Effector CD8-positive, alpha-beta T cell (primary cell): ENCODE data around the gene SOD2.
"Not testable (repeated sequence)": the region's sequence is repeated elsewhere in the genome, so short reads cannot be mapped to it uniquely, and the experiment has no call there.

Source experiments
- DNase-seq: peaks from one replicate; lab custom pipeline; 2025; lab: John Stamatoyannopoulos, UW

SOD2 gene

GRCh38 chr6:159693128-159693893, at the start of gene SOD2:
SOD2 (minus strand) TSS chr6:159693241; CDS start chr6:159693167, 74 bp downstream.
- DNase-seq = peak; percentile 78

GRCh38 chr6:159742165-159742564, 49.1 kb upstream of the SOD2 start:
- DNase-seq = no peak

- no peak for DNase-seq
Measured at GRCh38 chr6:159739341-159739740, 46.3 kb upstream of the SOD2 start.

GRCh38 chr6:159736908-159737307, 43.9 kb upstream of the SOD2 start:
- no peak for DNase-seq

GRCh38 chr6:159733395-159733794, 40.4 kb upstream of the SOD2 start:
- not testable (repeated sequence) for DNase-seq

- not testable (repeated sequence) for DNase-seq
Measured at GRCh38 chr6:159732550-159732949, 39.5 kb upstream of the SOD2 start.

GRCh38 chr6:159730332-159730676, 37.3 kb upstream of the SOD2 start:
- no peak for DNase-seq

GRCh38 chr6:159729598-159730331, 36.7 kb upstream of the SOD2 start:
- no peak for DNase-seq

- DNase-seq = no peak
Measured at GRCh38 chr6:159728531-159728964, 35.5 kb upstream of the SOD2 start.

- DNase-seq = no peak
Measured at GRCh38 chr6:159727717-159728445, 34.8 kb upstream of the SOD2 start.

DNA sequence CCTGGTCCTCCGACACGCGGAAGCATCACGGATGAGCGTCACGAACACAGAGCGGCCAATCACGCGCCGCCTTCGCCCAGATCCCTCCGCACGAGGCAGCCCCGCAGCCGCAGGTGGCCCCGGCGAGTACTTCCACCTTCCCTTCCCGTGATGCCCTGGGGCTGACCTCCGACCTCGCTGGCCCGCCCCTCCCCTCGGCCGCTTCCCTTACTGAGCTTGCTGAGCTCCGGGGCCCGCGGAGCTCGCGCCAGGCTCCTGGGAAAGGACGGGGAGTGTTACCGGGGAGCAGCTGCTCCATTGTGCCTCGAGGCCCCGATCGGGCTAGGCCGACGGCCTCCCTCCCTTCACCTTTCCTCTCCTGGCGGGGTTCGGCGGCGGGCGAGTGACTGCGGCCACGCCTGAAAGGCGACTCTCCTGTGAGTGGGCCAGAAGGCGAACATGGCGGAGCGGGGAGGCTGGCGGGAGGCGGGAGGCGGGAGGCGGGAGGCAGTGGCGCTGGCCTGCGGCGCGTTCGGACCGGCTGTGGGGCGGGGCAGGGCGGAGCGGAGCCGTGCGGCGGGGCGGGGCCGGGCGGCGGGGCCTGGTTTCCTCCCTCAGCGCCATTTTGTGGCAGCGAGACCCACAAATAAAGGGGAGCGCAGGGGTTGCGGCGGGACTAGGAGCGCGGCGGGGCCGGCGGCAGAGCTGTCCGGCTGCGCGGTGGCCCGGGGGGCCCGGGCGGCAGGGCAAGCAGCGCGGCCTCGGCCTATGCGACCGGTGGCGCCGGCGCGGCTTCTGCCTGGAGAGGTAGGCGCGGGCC, 34.1 kb upstream of the SOD2 start, which contains the start of gene WTAP:
TSS of gene WTAP (plus strand) at position 589 of the 799 bp plus-strand sequence. CDS start 8,760 bp downstream, outside the sequence.
- DNase-seq = peak; percentile 93

DNA sequence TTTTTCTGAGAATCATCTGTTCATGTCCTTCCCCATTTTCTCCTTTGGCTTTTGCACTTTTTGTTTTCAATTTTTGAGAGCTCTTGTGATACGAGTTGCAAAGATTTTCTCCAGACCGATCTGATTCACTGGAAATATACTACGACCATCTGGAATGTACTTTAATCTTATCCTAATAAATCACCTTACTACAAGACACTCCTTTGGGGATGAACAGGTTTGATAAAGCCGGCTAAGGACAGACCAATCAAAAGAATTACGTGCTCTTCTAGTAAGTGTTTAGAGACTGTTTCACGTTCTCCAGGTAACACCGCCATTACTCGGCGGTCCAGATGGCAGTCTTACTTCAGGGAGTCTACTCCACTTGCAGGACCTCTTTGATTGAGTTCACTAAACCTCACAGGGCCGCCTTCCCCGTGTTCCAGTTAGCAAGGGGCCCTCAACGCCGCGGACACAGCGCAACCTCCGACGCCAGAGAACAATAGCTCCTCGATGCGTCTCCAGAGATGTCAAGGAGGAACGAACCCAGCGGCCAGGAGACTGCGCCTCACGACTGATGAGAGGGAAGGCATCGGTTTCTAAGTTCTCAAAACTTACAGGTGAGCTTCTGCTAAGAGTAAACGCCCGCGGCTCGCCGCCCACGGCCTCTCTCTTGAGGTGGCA, 33.3 kb upstream of the SOD2 start:
- no peak for DNase-seq

DNA sequence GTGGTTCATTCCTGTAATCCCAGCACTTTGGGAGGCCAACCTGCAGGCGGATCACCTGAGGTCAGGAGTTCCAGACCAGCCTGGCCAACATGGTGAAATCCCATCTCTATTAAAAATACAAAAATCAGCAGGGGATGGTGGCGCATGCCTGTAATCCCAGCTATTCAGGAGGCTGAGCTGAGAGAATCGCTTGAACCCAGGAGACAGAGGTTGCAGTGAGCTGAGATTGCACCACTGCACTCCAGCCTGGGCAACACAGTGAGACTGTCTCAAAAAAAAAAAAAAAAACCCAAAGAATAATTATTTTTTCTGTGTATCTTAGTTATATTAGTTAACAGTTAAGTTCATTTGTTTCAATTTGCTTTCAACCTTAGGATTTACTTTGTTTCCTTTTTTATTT, 32.2 kb upstream of the SOD2 start:
- DNase-seq = not testable (repeated sequence)

DNA sequence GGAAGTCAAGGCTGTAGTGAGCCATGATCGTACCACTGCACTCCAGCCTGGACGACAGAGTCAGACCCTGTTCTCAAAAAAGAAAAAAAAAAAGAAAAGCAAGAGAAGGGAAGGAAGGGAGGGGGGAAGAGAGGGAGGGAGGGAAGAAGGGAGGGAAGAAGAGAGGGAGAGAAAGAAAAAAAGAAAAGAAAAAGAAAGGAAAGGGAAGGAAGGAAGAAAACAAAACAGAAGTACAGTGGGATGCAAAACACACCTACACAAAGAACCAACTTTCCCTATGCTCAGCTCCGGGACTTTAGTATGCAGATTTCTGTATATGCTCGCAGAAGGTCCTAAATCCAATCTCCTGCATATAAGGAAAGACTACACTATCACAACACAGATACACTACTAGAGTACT, 31.7 kb upstream of the SOD2 start:
- DNase-seq = no peak

DNA sequence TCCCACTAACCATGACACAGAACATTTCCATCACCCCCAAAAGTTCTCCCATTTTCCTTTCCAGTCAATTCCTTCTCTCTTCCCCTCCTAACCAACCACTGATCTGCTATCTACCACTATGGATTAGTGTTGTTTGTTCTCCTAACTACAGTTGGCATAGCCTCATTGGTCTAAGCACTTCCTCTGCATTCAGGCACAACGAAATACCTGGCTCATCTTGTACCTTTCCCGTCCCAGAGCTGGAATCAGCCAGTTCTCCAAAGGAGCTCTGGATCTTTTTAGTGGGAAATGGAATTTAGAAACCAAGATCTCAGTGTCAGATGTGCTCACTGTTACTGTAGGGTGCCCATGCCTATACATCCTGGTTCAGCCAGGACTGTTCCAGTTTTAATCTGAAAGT, 30.2 kb upstream of the SOD2 start:
- no peak for DNase-seq

GRCh38 chr6:159722655-159723054, 29.6 kb upstream of the SOD2 start:
- DNase-seq = no peak

GRCh38 chr6:159721981-159722380, 28.9 kb upstream of the SOD2 start:
- DNase-seq = not testable (repeated sequence)

- DNase-seq = peak; percentile 17
Measured at GRCh38 chr6:159720708-159721107, 27.7 kb upstream of the SOD2 start.

DNA sequence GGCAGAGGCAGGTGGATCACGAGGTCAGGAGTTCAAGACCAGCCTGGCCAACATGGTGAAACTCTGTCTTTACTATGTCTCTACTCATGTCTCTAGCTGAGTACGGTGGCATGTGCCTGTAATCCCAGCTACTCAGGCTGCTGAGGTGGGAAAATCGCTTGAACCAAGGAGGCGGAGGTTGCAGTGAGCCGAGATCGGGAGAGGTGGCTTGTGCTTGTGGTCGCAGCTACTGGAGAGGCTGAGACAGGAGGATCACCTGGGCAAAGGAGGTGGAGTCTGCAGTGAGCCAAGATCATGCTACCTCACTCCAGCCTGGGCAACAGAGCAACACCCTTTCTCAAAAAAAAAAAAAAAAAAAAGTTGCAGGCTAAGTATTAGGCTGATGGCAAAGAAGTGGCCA, 26.2 kb upstream of the SOD2 start:
- DNase-seq = no peak

- DNase-seq = no peak
Measured at GRCh38 chr6:159718634-159719033, 25.6 kb upstream of the SOD2 start.
